NT2/D1 (cell line): ENCODE measurements around the gene GAK.

Experiments
- YY1 ChIP-seq: IDR thresholded peaks from 2 replicates; pipeline ENCODE4 v1.6.1; 2011; ENCODE audit not compliant: insufficient read length, insufficient read depth
- ZNF274 ChIP-seq: IDR thresholded peaks from 2 replicates; pipeline ENCODE4 v1.6.1; 2011; ENCODE audit warnings: mild to moderate bottlenecking, low read depth, low read length

DNA sequence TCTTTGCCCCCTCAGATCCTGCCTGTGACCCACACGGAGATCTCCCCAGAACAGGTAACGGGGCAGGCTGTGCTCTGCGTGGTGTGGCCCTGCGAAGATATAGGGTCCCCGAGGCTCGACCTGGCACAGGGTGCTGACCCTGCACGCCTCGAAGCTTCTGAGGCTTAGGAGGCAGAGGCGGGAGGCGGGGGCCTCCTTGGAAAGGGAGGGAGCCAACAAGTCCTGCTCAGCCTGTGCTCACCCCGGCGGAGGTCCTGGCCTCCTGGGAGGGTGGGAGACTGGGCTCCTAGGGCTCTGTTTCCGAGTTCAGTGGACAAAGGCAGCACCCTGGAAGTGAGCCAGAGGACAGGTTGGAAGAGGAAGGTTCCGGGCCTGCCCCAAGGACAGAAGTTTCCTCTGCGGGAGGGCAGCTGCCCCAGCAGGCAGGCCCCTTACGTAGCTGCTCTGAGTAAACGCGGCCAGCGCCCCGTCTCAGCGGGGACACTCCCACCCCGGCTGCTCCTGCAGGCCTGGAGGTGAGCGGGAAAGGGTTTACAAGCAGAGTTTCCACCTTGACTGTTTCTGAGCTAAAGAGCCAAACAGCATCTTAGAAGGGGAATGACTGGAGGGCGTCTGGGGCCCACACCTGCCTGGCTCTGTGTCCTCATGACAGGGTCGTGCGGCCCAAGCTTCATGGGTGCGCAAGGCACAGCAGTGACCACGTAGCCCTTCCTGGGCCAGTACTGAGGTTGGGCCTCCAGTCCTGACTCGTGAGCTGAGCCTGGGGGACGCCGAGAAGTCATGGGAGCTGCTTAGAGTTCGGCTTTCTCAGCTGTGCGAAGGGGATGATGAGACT, 16.2 kb upstream of the GAK start:
- TF ChIP-seq ZNF274 (no peak), YY1 (no peak)
